ENCODE data around the gene ST14.
A peak's percentile ranks its signal among the peaks of the same experiment; 100 is the strongest.

- TF ChIP-seq, protein P1, sequence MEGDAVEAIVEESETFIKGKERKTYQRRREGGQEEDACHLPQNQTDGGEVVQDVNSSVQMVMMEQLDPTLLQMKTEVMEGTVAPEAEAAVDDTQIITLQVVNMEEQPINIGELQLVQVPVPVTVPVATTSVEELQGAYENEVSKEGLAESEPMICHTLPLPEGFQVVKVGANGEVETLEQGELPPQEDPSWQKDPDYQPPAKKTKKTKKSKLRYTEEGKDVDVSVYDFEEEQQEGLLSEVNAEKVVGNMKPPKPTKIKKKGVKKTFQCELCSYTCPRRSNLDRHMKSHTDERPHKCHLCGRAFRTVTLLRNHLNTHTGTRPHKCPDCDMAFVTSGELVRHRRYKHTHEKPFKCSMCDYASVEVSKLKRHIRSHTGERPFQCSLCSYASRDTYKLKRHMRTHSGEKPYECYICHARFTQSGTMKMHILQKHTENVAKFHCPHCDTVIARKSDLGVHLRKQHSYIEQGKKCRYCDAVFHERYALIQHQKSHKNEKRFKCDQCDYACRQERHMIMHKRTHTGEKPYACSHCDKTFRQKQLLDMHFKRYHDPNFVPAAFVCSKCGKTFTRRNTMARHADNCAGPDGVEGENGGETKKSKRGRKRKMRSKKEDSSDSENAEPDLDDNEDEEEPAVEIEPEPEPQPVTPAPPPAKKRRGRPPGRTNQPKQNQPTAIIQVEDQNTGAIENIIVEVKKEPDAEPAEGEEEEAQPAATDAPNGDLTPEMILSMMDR (IDR thresholded peaks at IDR 0.05): peak; percentile 73 to 89 (median 83)
- no peak for TF ChIP-seq POLR2A (IDR thresholded peaks at IDR 0.05)
Observed at GRCh38 chr11:130131961-130132850, 27.4 kb upstream of the ST14 start.

Measured in heart left ventricle (tissue), 13 donors.